Activated CD4-positive, CD25-positive, alpha-beta regulatory T cell treated with anti-CD3 and anti-CD28 coated beads, Interleukin-2, amount 50 U/mL, for 24 hours (primary cell): ENCODE results near the gene GEMIN4.
A peak's percentile ranks its signal among the peaks of the same experiment; 100 is the strongest.
"Not testable (repeated sequence)": the region's sequence is repeated elsewhere in the genome, so short reads cannot be mapped to it uniquely, and the experiment has no call there.

ENCODE experiments used
- ATAC-seq, 2 donors: fragments of 150-1000 bp; cut with Tn5 transposase; one replicate each; pipeline ENCODE4 v1.10.0; 2021; ENCODE audit warnings: mild to moderate bottlenecking in 1 of 2, moderate library complexity in 1 of 2

The GEMIN4 gene

DNA sequence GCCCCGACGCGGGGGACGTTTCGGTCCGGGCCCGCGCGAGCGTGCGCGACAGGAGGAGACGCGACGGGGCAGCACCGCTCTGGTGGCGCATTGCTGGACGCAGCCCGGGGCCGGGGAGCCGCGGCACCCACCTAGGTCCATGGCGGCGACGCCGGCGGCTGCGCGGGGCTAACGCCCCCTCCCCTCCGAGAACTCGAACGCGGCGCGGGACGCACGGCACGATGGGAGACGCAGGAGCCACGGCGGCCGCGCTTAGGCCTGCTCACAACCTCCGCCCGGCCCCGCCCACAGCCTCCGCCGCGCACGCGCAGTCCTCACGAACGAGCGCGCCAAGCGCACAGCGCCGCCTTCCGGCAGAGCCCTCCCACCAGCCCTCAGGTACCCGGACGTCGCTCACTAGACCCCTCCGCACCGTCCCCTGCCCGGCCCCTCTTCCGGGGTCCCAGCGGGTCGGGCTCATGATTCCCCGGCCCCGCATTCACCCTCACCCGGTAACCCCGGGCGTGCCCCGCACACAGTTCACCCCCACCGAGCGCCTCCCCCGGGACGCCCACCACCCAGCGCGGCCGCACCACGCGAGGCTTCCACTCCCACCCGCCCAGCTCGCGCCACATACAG is at the start of gene GEMIN4:
Gene GEMIN4, minus strand, starts transcription at position 263 of the 618 bp plus-strand sequence. Its CDS starts 122 bp downstream, at position 141.
- peak; percentile 87 to 88 for ATAC-seq

DNA sequence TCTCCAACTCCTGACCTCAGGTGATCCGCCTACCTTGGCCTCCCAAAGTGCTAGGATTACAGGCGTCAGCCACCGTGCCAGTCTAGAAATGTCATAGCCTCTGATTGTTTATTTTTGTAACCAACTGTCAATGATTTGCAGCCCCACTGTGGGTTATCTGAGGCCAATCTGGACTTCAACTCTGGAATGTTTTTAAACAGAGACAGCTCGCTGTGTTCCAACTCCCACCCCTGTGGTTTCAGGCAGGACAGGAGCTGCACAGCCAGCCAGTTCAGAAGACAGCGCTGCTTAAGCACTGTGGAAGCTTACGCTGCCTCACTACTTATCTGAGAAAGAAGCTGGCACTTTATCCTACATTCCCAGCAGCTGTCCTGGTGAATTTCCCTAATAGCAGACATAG is 49.6 kb upstream of the GEMIN4 start:
- ATAC-seq = no peak

DNA sequence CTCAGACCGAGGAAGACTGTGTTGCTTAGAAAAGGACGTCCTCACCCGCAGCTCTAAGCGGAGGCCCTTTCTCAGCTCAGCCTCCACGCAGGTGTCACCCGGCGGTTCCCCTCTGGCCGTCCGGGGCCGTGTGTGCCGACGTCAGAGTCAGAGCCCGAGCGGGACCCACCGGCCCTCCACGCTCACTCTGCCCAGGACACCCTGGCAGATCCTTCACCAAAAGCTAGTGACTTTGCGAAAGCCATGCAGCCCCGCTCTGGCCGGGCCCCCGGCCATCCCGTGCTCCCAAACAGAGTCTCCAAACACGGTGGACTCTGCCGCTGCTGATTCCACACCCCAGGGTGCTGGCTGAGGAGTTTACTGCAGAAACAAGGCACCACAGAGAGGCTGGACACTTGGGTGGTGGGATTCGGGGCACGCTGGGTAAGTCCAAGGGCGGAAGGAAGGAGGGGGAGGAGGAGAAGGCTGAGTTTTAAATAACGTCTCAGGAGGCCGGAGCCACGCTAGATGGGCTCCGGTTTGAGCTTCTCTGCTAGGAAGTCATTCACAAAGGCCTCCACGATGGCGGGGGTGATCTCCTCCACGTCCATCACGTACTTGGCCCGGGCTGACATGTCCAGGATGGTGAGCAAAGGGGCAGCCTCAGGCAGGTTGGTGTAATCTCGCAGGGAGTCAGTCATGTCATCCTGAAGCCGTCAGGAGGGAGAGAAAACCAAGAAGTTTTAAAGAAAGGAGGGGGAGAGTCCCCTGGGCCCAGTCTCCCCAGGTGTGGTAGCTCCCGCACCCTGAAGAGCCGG is 48.6 kb upstream of the GEMIN4 start:
- no peak for ATAC-seq

DNA sequence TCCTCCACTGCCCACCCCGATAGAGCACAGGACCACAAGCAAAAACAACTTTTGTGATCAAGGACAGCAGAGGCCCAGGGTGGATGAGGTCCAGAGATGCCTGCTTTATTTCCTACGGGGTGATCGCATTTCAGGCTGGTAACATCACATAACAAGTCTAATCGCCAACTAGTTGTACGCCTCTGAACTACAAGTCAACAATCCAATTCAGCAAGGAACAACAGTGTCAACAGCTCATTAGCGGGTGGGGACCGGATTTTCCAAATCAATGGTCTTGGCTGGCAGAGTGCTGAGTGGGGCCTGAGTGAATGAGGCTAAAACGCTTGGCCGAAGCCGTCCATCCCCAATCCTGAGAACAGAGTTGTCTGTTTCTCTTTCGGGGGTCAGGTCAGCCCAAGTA is 47.2 kb upstream of the GEMIN4 start:
- ATAC-seq = no peak

DNA sequence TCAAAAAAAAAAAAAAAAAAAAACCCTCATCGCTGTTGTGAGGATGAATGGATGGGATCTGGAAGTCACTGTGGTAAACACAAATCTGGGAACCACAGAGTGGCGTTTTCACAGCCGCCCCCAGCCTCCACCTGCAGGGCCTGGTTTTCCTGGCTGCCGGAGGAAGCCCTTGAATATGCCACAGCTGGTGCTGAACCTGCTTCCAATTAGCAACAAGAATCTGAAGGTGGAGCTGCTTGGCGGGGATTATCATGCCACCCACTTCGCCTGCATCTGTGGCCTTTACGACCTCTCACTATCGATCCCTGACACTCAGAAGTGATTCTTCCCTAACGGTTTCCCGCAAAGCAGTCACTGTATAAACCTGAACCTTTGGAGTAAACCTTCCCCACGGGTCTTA is 46.2 kb upstream of the GEMIN4 start:
- ATAC-seq = no peak

DNA sequence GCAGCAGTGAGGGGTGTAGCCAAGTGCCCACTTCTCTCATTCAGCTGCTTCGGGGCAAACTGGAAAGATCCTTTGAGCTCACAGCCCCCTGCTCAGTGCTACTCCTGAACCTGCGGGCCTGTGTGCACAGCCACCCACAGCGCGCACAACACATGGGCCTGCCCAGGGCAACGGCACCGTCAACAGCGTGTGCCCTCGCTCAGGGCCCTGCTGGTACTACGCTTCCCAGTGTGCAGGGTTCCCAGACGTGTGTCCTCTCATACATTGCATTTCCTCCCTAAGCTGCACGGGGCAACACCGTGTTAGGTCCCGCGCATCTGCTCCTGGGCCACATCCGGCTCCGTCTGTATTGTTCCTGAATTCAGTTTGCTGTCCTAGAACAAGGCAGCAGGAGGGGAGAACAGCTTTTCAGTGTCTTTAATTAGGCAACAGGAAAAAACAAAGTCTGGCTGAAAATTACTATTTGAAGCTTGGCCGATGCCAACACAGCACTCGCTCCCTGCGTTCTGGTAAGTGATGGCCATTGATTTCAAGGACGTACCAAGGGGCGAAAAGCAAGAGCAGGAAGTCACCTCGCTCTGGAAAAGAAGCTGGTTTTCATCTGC is 45.3 kb upstream of the GEMIN4 start:
- ATAC-seq = no peak

DNA sequence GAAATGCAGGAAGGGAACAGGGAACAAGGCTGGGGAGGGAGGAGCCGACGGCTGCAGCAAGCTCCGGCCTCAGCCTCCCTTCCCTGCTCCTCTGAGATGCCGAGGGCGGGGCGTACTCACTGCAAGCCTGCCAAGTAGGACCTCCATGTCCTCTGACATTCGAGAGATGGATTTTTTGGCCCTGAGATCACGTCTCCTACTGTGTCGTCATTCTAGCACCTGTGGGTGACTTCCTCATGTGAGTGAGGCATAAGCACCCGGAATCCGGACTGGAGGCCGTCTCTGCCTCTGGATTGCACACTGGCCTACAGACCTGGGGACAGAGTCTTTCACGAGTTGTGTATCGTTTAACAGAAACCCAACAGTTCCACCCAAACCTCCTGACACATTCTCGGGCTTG is 44.5 kb upstream of the GEMIN4 start:
- no peak for ATAC-seq

DNA sequence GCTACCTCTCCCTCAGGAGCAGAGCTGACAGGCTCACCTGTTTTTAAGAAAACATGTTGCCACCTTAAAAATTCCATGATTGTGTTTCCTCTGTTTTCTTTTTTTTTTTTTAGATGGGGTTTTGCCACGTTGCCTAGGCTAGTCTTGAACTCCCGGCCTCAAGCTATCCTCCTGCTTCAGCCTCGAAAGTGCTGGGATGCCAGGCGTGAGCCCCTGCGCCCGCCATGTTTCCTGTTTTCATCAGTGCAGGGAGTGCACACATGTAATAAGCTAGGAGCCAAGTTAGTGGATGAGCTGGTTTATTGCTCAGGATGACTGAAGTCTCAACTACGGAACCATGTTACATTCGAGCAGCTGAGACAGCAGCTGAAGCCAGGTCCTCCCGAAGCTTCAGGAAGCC is 43.7 kb upstream of the GEMIN4 start:
- ATAC-seq = no peak

DNA sequence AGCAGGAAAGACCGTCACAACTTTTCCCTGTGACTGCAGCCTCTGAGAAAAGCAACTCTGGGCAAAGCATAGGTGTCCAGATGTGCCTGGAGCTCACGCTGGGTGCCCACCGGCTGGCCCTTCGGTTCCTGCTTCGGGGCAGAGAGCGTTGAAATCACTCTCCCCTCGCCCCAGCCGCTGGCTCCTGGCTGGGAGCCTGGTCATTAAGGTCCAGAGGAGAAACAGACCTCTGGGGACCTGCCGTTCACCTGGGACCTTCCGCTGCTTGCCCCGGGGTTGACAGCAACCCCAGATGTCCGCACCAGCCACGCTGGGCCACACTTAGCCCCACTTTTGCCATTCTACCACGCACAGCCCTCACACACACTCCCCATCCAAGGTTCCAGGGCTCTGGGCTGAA is 43.2 kb upstream of the GEMIN4 start:
- no peak for ATAC-seq

DNA sequence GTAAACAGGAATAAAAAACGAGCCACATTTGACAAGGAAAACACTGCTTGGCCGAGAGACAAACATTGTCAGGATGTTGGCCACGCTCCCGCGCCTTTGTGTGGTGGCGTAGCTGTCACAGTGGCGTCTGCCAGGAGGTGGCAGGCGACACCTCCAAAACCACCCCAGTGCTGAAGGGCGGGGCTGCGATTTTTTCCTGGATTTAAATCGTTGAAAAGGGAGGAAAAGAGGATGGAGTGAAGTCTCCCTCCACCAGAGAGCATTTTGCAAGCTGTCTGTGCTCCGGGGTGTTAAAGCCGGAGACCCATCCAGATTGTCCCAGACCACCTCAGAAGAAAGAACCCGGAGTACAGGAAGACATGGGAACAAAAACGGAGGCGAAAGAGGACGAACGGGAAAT is 42.8 kb upstream of the GEMIN4 start:
- ATAC-seq = peak in 1 of 2 donors; percentile 56

DNA sequence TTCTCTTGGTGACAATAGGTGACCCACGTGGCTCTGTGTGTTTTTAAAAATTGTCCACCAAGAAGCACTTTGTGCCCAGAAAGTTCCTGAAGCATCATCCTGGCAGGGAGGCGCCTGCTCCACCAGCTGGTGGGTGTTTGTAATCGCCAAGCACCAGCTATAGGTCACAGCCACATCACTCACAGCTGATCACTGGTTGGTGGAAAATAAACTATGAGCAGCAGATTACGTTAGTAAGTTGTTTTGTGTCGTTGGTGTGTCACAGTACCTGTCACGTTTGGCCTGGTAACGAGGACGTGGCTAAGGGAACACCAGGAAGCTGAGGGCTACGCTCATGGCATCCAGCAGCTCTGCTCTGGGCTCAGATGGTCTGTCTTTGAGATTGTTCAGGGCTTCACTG is 40.2 kb upstream of the GEMIN4 start:
- no peak for ATAC-seq

DNA sequence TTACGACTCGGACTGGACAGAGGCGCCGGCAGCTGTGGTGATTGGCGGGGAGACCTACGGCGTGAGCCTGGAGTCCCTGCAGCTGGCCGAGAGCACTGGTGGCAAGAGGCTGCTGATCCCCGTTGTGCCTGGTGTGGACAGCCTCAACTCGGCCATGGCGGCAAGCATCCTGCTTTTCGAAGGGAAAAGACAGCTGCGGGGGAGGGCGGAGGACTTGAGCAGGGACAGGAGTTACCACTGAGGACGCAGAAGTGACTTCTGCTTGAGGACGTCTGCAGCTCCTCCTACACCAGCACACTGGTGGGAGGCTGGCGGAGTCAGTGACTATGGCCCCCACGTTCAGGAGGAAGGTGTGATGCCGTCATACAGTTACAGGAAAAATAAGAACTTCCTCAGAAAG is 39.8 kb upstream of the GEMIN4 start:
- ATAC-seq = no peak

DNA sequence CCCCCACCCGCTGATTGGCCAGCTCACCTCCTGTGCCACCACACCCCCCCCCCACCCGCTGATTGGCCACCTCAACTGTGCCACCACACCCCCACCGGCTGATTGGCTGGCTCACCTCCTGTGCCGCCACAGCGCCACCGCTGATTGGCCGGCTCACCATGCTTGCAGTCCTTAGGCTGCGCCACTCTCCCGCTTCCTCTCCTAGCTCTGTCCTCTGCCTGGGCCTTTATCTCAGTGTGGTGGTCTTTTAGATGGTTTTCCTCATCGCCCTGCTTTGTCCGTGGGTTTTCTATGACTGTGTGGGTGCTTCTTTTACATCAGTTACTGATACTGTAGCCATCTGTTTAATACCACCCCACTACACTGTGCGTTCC is 38.8 kb upstream of the GEMIN4 start:
- not testable (repeated sequence) for ATAC-seq

DNA sequence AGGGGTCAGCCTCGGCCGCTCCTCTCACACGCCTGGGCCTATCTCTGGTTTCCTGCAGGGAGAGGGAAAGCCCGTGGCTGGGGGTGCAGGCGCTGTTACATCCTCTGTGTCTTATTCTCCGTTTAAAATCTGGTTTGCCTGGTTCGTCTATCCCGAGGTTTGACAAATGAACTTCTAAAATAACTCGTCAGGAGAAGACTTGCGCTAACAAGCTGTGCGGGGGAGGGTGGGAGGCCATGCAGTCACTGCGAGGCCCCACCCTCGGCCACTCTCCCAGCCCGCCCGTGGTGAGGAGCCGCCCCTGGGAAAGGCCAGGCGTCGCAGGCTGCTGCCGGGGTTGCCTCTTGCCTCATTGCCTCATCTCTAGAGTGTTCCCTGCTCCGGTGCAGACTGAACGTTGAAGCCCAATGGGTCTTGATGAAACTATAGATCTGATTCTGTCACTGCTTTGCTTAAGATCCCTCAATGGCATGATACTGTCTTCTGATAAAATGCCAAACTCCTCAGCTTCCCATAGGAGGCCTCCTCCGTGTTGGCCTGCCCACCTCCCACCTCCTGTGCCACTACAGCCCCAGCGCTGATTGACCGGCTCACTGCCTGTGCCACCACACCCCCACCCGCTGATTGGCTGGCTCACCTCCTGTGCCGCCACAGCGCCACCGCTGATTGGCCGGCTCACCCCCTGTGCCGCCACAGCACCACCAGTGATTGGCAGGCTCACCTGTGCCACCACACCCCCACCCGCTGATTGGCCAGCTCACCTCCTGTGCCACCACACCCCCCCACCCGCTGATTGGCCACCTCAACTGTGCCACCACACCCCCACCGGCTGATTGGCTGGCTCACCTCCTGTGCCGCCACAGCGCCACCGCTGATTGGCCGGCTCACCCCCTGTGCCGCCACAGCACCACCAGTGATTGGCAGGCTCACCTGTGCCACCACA is 38.1 kb upstream of the GEMIN4 start:
- ATAC-seq = not testable (repeated sequence)

DNA sequence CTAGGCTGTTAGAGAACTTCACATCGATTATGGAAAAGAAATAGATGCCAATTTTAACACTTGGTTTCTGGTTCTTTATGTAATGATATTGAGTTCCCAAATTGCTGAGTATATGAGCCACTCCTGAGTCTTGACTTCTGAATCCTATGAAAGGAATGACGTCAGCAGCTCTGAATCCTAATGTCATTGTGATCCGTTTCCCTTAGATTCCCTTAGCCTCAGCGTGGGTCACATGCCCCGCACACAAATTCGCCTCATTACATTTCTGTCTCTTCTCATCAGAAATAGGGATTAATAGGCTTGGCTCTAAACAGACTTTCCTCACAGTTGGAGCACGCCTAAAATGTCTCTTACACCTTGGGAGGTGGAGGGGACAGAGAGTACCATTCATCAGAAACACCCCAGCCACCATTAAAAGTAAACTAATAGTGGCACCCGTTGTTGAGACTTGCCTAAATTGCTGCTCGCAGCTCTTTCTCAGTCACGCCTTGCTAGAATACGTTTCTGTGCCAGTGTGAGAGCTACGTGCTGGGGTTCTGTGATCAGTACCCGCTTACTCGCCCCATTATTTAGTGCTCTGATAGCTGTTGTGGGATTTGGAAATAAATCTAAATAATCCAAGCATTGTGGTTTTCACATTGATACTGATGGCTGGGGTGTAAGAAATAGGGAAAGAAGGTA is 37.2 kb upstream of the GEMIN4 start:
- no peak for ATAC-seq

DNA sequence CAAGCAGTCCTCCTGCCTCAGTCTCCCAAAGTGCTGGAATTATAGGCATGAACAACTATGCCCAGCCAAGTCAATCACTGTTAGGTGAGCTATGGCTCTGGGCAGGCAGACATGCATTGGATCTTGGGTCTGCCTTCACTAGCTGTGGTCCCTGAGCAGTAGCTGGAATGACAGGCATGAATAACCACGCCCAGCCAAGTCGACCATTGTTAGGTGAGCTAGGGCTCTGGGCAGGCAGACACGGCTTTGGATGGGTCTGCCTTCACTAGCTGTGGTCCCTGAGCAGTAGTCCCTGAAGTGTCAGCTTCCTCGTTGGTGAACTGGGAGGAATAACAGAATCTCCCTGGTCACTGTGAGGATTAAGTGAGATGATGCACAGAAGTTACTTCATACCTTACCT is 36.5 kb upstream of the GEMIN4 start:
- no peak for ATAC-seq

DNA sequence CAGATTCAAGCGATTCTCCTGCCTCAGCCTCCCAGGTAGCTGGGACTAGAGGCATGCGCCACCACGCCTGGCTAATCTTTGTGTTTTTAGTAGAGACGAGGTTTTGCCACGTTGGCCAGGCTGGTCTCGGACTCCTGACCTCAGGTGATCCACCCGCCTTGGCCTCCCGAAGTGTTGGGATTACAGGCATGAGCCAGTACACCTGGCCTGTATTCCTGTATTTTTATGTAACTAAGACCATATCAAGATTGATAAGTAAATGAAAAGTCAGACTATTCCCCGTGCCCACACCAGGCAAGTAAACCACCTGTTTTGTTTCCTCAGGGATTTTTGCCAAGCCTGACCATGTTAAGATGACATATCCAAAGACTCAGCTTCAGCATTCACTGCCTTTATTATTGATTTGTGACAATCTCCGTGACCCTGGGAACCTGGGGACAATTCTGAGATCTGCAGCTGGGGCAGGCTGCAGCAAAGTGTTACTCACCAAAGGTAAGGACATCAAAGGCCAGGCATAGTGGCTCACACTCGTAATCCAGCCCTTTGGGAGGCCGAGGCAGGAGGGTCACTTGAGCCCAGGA is 35.7 kb upstream of the GEMIN4 start:
- no peak for ATAC-seq

DNA sequence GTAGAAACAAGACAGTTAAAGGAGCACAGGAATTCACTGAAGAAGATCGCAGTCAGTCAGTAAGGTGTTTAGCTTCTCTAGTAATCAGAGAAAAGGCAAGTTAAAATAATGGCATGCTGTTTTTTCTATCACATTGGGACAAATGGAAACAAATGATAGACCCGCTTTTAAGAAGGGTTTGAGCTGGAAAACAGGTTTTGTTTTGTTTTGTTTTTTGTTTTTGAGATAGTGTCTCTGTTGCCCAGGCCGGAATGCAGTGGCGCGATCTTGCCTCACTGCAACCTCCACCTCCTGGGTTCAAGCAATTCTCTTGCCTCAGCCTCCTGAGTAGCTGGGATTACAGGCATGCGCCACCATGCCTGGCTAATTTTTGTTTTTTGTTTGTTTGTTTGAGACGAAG is 33.8 kb upstream of the GEMIN4 start:
- not testable (repeated sequence) for ATAC-seq

DNA sequence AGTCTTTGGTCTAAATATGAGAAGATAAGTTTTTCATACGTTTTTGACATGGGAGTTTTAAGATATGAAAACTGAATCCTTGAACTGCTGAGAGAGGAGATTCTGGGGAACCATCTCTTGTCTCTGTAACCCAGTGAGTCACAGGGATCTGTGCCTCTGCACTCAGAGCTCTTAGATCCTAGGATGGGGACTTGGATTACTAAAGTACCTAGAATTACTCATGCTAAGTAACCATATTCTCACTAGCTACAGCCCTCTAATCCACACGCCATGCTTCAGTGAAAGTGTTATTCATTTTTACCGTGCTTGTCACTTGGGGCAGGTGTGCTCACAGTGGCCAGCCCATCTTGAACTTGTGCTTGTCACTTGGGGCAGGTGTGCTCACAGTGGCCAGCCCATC is 32.1 kb upstream of the GEMIN4 start:
- ATAC-seq = no peak

DNA sequence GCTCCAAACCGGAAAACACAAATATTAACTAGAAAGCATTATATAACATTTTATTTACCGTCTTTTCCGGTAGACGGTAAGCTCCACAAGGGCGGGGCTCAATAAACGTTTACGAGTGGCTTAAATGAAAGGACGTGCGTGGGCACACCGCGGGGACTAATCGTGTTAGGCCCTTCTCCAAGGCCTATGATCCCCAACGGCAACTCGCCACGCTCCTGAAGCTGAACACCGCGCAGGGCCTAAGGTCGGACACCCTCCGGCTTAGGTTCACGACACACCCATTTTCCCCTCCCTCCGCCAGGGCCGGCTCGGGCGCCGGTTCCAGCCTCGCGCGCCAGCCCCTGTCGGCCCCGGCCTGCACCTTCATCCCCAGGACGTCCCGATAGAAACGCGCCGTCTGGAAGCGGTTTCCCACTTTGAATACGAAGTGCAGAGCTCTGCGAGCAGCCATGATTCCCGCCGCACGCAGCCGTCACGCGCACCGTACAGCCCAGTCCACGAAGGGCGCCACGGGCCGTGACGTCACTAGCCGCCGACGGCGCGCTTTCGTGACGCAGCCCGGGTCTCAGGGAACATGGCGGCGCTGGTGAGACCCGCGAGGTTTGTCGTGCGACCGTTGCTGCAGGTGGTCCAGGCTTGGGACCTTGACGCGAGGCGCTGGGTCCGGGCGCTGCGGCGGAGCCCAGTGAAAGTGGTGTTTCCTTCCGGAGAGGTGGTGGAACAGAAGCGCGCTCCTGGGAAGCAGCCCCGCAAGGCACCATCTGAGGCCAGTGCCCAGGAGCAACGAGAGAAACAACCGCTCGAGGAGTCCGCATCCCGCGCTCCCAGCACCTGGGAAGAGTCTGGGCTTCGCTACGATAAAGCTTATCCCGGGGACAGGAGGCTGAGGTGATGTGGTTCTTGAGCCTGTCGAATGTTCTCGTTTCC is 30.0 kb upstream of the GEMIN4 start, which contains the start of the genes GLOD4 and MRM3:
Gene GLOD4, minus strand, starts transcription at position 476 of the 927 bp plus-strand sequence. Its CDS starts 25 bp downstream, at position 451.
Gene MRM3, plus strand, starts transcription at position 549 of the 927 bp plus-strand sequence. Its CDS starts 26 bp downstream, at position 575.
- ATAC-seq = peak; percentile 92 to 95

DNA sequence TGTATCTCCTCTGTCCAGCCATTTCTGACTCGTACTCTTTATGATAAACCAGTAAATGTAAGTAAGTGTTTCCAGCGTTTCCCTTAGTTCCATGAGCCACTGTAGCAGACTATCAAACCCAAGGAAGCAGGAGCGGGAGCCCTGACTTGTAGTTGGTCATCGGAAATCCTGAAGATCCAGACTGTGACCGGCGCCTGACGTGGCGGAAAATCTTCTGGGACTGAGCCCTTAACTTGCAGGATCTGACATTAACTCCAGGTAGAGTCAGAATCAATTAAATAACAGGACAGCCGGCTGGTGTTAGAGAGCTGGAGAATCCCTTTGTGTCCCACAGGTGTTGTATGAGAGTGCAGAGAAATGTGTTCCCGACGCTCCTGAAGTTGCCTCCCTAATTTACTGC is 26.0 kb upstream of the GEMIN4 start:
- no peak for ATAC-seq
